H1 (cell line): Measurements from ENCODE around the gene PGA5. TPM values are rescaled to one million over a fixed set of nuclear protein-coding genes. Genes with fewer than 3 reads are reported as not detected.

Source experiments
- CTCF ChIA-PET: fragments of 300-600 bp; sonication (Branson Sonifier 250); formaldehyde crosslinking; loops from one replicate; lab custom pipeline; 2021; ENCODE audit not compliant: partially characterized antibody; lab: Charles Lee
- POLR2A ChIA-PET: fragments of 300-600 bp; sonication (Branson Sonifier 250); formaldehyde crosslinking; loops from one replicate; lab custom pipeline; 2021; ENCODE audit warnings: inconsistent platforms; ENCODE audit not compliant: partially characterized antibody; lab: Charles Lee
- DNase-seq, 2 experiments: peaks; one replicate each; pipeline versions ENCODE4 v3.0.0 to v3.0.0-alpha.2; 2010 to 2022; ENCODE audit warnings: low spot score in 2 of 2, low read depth in 1 of 2, mixed read lengths in 1 of 2
- FAIRE-seq: peaks from 2 replicates; lab custom pipeline; 2011; peaks lifted over from hg19 to GRCh38; lab: Jason Lieb, UNC
- H2AFZ ChIP-seq: 2 replicates; pipeline ENCODE4 v1.8.1; 2012; ENCODE audit warnings: low read length, inconsistent platforms
- H2AK5ac ChIP-seq: 2 replicates; pipeline ENCODE4 v1.6.1; 2013; ENCODE audit warnings: low read depth, low read length
- H2BK120ac ChIP-seq: replicated peaks from 2 replicates; pipeline ENCODE3; 2013; ENCODE audit warnings: low read depth, low read length, inconsistent platforms
- H2BK12ac ChIP-seq: 2 replicates; pipeline ENCODE4 v1.6.1; 2013; ENCODE audit warnings: low read depth, low read length
- H2BK15ac ChIP-seq: 2 replicates; pipeline ENCODE4 v1.6.1; 2013; ENCODE audit warnings: low read length
- H2BK20ac ChIP-seq: 2 replicates; pipeline ENCODE4 v1.6.1; 2013; ENCODE audit warnings: low read length
- H2BK5ac ChIP-seq: 2 replicates; pipeline ENCODE4 v1.6.1; 2013; ENCODE audit warnings: low read depth, low read length
- H3K14ac ChIP-seq: 2 replicates; pipeline ENCODE4 v1.6.1; 2013; ENCODE audit warnings: inconsistent platforms; ENCODE audit not compliant: insufficient read length
- H3K18ac ChIP-seq: 2 replicates; pipeline ENCODE4 v1.6.1; 2013; ENCODE audit warnings: low read length; ENCODE audit errors: extremely low read depth
- H3K23ac ChIP-seq: 2 replicates; pipeline ENCODE4 v1.6.1; 2013; ENCODE audit warnings: inconsistent platforms; ENCODE audit not compliant: insufficient read length
- H3K23me2 ChIP-seq: 2 replicates; pipeline ENCODE4 v1.6.1; 2013; ENCODE audit warnings: low read depth, low read length
- H3K27ac ChIP-seq: 2 replicates; pipeline ENCODE4 v1.6.1; 2011; ENCODE audit warnings: low read depth, low read length, inconsistent platforms
- H3K27me3 ChIP-seq, 4 experiments: replicated peaks in 1 of 4; 1 replicate in 1 of 4; 2 replicates in 3 of 4; pipeline versions ENCODE4 v1.6.1 to v1.8.1; 2011 to 2013; ENCODE audit warnings: low read length in 3 of 4, mild to moderate bottlenecking in 3 of 4, inconsistent platforms in 2 of 4, mixed read lengths in 2 of 4, moderate library complexity in 1 of 4; ENCODE audit not compliant: control insufficient read depth in 3 of 4, insufficient read depth in 3 of 4; ENCODE audit errors: extremely low read depth in 1 of 4
- H3K36me3 ChIP-seq, 4 experiments: 2 replicates each; pipeline versions ENCODE4 v1.6.1 to v1.8.1; 2011 to 2013; ENCODE audit warnings: mild to moderate bottlenecking in 4 of 4, low read length in 3 of 4, moderate library complexity in 2 of 4, control low read depth in 1 of 4, inconsistent platforms in 1 of 4; ENCODE audit not compliant: insufficient read depth in 4 of 4, control insufficient read depth in 2 of 4
- H3K4ac ChIP-seq: replicated peaks from 2 replicates; pipeline ENCODE3; 2013; ENCODE audit warnings: low read length, low read depth, mixed read lengths, inconsistent platforms; ENCODE audit not compliant: insufficient read length
- H3K4me1 ChIP-seq, 4 experiments: replicated peaks in 1 of 4; 1 replicate in 1 of 4; 2 replicates in 3 of 4; pipeline versions ENCODE4 v1.6.1 to v1.8.1; 2011 to 2013; ENCODE audit warnings: low read length in 3 of 4, inconsistent platforms in 2 of 4, mixed read lengths in 1 of 4; ENCODE audit not compliant: insufficient read depth in 4 of 4, control insufficient read depth in 3 of 4
- H3K4me2 ChIP-seq, 2 experiments: 2 replicates each; pipeline versions ENCODE4 v1.6.1 to v1.8.1; 2011 to 2013; ENCODE audit warnings: low read depth in 2 of 2, low read length in 2 of 2, control low read depth in 1 of 2, inconsistent platforms in 1 of 2, mild to moderate bottlenecking in 1 of 2; ENCODE audit not compliant: insufficient read depth in 1 of 2
- H3K4me3 ChIP-seq, 4 experiments: fragments of 200-600, 300-600 bp in 1 of 4; sonication (generic), shearing (Covaris generic), sonication (Bioruptor Twin) in 1 of 4; 2 replicates each; pipeline versions ENCODE4 v1.5.1 to v1.8.1; 2011 to 2016; ENCODE audit warnings: low read length in 4 of 4, low read depth in 3 of 4, control low read depth in 2 of 4, inconsistent platforms in 2 of 4, mild to moderate bottlenecking in 2 of 4, mixed read lengths in 1 of 4, moderate library complexity in 1 of 4; ENCODE audit not compliant: insufficient read depth in 2 of 4; ENCODE audit errors: extremely low read depth in 1 of 4
- H3K56ac ChIP-seq: replicated peaks from 2 replicates; pipeline ENCODE3; 2013; ENCODE audit warnings: low read depth, mild to moderate bottlenecking, mixed read lengths, low read length, inconsistent platforms; ENCODE audit not compliant: insufficient read length
- H3K79me1 ChIP-seq: 2 replicates; pipeline ENCODE4 v1.6.1; 2013; ENCODE audit warnings: low read depth, low read length, control low read depth
- H3K79me2 ChIP-seq, 2 experiments: 2 replicates each; pipeline versions ENCODE4 v1.6.1 to v1.8.1; 2012 to 2013; ENCODE audit warnings: low read length in 2 of 2, mild to moderate bottlenecking in 2 of 2, inconsistent platforms in 1 of 2; ENCODE audit not compliant: insufficient read depth in 2 of 2, control insufficient read depth in 1 of 2
- H3K9ac ChIP-seq, 4 experiments: replicated peaks in 1 of 4; 1 replicate in 1 of 4; 2 replicates in 3 of 4; pipeline versions ENCODE4 v1.6.1 to v1.8.1; 2011 to 2013; ENCODE audit warnings: low read depth in 3 of 4, low read length in 3 of 4, control low read depth in 2 of 4, mild to moderate bottlenecking in 2 of 4, moderate library complexity in 2 of 4, inconsistent platforms in 1 of 4; ENCODE audit errors: extremely low read depth in 1 of 4
- H3K9me3 ChIP-seq, 2 experiments: 2 replicates each; pipeline versions ENCODE4 v1.6.1 to v1.8.1; 2012 to 2013; ENCODE audit warnings: mild to moderate bottlenecking in 2 of 2, moderate library complexity in 2 of 2, control low read depth in 1 of 2, inconsistent platforms in 1 of 2, low read depth in 1 of 2, low read length in 1 of 2, mixed read lengths in 1 of 2; ENCODE audit not compliant: insufficient read depth in 2 of 2
- H4K20me1 ChIP-seq, 2 experiments: replicated peaks in 1 of 2; 2 replicates each; pipeline versions ENCODE3 to v1.8.1; 2011 to 2013; ENCODE audit warnings: inconsistent platforms in 2 of 2, low read length in 2 of 2, mild to moderate bottlenecking in 1 of 2; ENCODE audit not compliant: insufficient read depth in 2 of 2, control insufficient read depth in 1 of 2
- H4K5ac ChIP-seq: 2 replicates; pipeline ENCODE4 v1.6.1; 2013; ENCODE audit warnings: low read length, low read depth, mixed read lengths, inconsistent platforms; ENCODE audit not compliant: insufficient read length
- H4K8ac ChIP-seq: 2 replicates; pipeline ENCODE4 v1.8.0; 2013; ENCODE audit warnings: mild to moderate bottlenecking, moderate library complexity, low read length, inconsistent platforms; ENCODE audit not compliant: insufficient read depth; ENCODE audit errors: extremely low read depth
- H4K91ac ChIP-seq: replicated peaks from 2 replicates; pipeline ENCODE3; 2013; ENCODE audit warnings: low read length, mixed read lengths, inconsistent platforms; ENCODE audit not compliant: insufficient read length
- BRCA1 ChIP-seq: IDR thresholded peaks from 2 replicates; pipeline ENCODE4 v1.6.1; 2012; ENCODE audit warnings: low read depth, low read length, improper control_type of control experiment
- CHD1 ChIP-seq: IDR thresholded peaks from 2 replicates; pipeline ENCODE4 v1.6.1; 2012; ENCODE audit warnings: low read depth, low read length, improper control_type of control experiment
- POLR2AphosphoS5 ChIP-seq: IDR thresholded peaks from 2 replicates; pipeline ENCODE4 v1.6.1; 2011; ENCODE audit warnings: low read depth, low read length
- WGBS, 2 experiments: shearing (Covaris generic) in 1 of 2; methylation state at CpG; one replicate each; pipeline versions ENCODE4 v1.1.6 to v1.1.7; 2013 to 2015; ENCODE audit warnings: low lambda C conversion rate in 2 of 2, mixed read lengths in 2 of 2, inconsistent platforms in 1 of 2, low coverage in 1 of 2, missing lambda C conversion rate in 1 of 2; ENCODE audit not compliant: insufficient replicate concordance in 2 of 2, insufficient coverage in 1 of 2, insufficient read length in 1 of 2; ENCODE audit errors: extremely low coverage in 1 of 2, missing lambda C conversion rate in 1 of 2; 5-methylcytosine and 5-hydroxymethylcytosine counted together
- polyA plus RNA-seq, 7 experiments: library from polyadenylated mRNA; depleted of rRNA in 3 of 7; stranded (reverse) in 5 of 7; unstranded in 2 of 7; fragments of >200 nt in 5 of 7; fragments of 200-250 nt in 2 of 7; gene quantifications; 1 replicate in 5 of 7; 2 replicates in 1 of 7; 4 replicates in 1 of 7; pipeline versions ENCODE4 v1.2.1 to v1.2.3, GENCODE V29; 2011 to 2013; ENCODE audit warnings: missing spikeins in 2 of 7, mixed read lengths in 2 of 7
- total RNA-seq: library from RNA; stranded (reverse); fragmentation: NEBNext Ultra II Directional; extraction: Animal tissue kit (Norgen Biotek cat#: 25700); gene quantifications from 2 replicates; pipeline ENCODE4 v1.2.1, GENCODE V29; 2021

The PGA5 gene
- total and polyA plus RNA-seq, 2 of the 8 experiments (the other 6 are each of a cell fraction or from before 2014, with no cell fraction given): 0.67 to 2.0 TPM

DNA sequence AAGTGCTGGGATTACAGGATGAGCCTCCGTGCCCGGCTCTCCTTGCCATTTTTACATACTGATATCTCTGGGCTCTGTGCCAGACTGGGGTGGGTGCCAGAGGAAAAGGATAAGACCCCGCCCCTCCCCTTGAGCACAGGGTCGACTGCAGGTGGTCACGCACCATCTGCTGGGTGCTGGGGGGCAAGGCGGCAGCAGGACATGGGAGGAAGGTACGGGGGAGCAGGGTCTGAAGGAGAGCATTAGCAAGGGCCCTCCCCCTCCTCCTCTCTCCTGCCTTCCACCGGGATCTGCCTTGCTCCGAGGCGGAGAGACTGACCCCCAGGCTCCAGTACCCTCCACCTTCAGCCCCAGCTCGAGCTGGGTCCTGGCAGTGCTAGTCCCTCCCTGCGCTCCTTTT is 47.4 kb upstream of the PGA5 start:
- no peak overlapping the region; a peak in 1 of 4 replicates for H3K4me2 ChIP-seq
- H3K4me1 ChIP-seq: peaks cover 0 to 8% (median 0%) of the 10 kb centered on the region in 4 experiments; a peak in 2 of 7 replicates
- DNase-seq: no peak
- H3K9me3 ChIP-seq: no peaks in the 10 kb centered on the region
- no peak overlapping the region for H4K91ac ChIP-seq
- H4K20me1 ChIP-seq: no peaks in the 10 kb centered on the region
- no peak overlapping the region for H2BK5ac ChIP-seq
- peak overlapping the region; percentile 19; the same call in 1 of the 2 replicates for H2AFZ ChIP-seq
- no peak overlapping the region for H3K23ac ChIP-seq
- H2AK5ac ChIP-seq: no peak overlapping the region
- no peaks in the 10 kb centered on the region for H3K27me3 ChIP-seq
- WGBS, 2 experiments: 73% methylated on average over 12 of the region's 12 CpGs; no CpG with 5 or more reads in 1 of the 2 experiments
- POLR2A ChIA-PET: no interaction called here
- no peak overlapping the region for H2BK15ac ChIP-seq
- no peak overlapping the region for H3K56ac ChIP-seq
- H3K27ac ChIP-seq: no peak overlapping the region
- H3K18ac ChIP-seq: no peak overlapping the region; the same call in 1 of the 2 replicates
- no peak overlapping the region for H3K9ac ChIP-seq
- no peaks in the 10 kb centered on the region for H3K23me2 ChIP-seq
- no peak for FAIRE-seq
- H3K14ac ChIP-seq: no peak overlapping the region
- H2BK20ac ChIP-seq: no peak overlapping the region
- peak overlapping the region; percentile 80; the same call in 1 of the 2 replicates for H4K8ac ChIP-seq
- no peak overlapping the region for H4K5ac ChIP-seq
- H3K79me2 ChIP-seq: no peaks in the 10 kb centered on the region
- H2BK12ac ChIP-seq: no peak overlapping the region
- H3K4ac ChIP-seq: no peak overlapping the region
- no peaks in the 10 kb centered on the region for H3K36me3 ChIP-seq
- no peak overlapping the region for H3K4me3 ChIP-seq
- CTCF ChIA-PET: interaction anchor here (0.6 kb wide), 1 partner anchor 347 kb away, joined by 3 read pairs; no protein-coding TSS in a partner anchor
- H3K79me1 ChIP-seq: no peaks in the 10 kb centered on the region
- H2BK120ac ChIP-seq: no peak overlapping the region
- no peak for TF ChIP-seq CHD1
- TF ChIP-seq POLR2AphosphoS5: no peak
- no peak for TF ChIP-seq BRCA1
